GM18858 (cell line): ENCODE results near the gene CABCOCO1.

ENCODE experiments used
- ATAC-seq: cut with Tn5 transposase; IDR thresholded peaks from one replicate; pipeline ENCODE4 v1.9.1; 2021; ENCODE audit not compliant: unreplicated experiment

The CABCOCO1 gene

DNA sequence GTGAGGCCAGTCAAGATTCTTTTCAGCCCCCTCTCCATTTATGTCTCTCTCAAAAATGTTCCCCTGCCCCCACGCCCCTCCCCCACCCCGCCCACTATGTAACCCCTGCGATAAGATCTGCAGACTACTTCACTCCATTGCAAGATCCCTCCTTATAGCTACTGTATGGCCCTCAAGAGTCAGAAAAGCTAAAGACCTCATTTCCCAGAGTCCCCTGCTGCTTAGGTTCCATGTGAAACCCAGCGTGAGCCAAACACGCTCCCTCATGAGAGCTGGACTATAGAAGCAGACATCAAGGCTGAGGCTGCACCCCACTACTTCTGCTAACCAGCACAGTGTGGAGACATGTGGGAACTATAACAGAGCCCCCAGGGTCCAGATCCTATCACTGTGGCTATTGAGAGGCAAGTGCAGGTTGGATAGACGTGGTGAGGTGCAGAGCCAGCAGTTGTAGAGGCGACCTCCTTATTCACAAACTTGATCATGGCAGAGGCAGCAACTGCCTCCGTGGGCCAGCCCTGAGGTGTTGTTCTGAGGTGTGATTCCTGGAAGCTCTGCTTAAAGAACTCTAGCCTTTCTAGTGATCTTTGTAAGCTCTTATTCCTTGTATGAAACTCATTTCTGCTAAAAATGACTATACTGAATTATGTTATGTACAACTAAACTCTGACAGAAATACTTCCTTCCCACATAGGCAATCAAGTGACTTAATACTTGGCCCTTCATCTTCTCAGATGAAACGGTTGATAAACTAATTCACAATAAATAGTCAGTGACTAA is 121.8 kb downstream of the CABCOCO1 start:
- ATAC-seq = no peak

DNA sequence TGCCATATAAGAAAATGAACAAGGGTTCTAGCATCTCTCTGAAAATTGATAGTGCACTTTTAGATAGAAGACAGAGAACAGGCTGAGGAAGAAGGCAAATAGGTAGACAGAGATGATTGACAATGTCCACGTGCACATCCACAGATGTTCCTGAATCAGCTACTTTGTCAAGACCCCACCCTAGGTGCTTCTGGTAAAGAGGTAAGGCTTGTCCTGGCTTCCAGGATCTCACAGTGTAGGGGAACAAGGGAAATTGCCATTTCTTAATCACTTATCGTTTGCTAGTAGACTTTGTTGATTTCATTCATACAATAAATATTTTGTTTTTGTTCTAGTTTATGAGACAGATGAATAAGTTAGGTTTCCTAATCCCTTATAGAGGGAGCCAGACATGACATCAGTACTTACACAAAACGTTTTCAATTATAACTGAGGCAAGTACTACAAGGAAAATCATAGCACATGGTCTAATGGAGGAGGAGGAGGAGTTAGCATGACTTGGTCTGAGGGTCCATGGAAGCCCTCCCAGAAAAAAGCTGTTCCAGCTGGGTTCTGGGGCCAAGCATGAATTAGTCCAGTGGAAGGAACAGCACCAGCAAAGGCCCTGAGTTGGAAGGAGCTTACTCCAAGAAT is 122.9 kb downstream of the CABCOCO1 start:
- ATAC-seq = no peak

DNA sequence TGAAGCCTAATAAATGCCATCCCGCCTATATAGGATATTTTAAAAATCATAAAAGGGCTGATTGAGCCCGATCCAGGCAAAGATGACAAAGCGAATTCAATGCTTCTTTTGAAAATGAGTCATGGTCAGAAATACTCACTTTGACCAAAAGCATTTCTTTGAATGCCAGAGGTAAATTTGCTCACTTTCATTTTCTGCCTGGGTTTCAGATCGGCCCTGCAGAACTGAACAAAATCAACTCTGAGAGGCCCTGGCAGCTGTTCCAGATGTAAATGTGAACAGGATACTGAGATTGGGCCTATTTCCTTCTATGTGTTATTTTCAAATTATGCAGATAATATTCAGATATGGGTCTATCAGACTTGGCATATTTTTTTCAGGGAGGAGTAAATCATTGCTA is 124.0 kb downstream of the CABCOCO1 start:
- ATAC-seq = peak; percentile 99

DNA sequence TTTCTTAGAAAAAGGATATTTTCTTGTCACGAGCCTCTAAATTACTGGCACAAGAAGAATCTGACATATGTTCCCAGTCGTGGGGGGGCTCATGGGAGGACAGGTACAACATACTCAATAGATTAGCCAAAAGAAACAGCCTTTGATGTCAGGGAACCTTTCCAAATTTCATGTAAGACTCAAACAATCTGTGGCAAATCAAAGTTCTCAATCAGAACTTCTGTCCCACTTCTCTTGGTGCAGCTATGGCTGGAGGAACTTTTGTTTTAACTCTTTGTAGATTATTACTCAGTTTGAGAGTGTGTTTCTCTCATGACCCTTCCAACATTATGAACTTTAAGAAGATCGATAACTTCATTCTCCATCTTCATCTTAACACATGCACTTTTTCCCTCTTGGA is 124.4 kb downstream of the CABCOCO1 start:
- ATAC-seq = no peak

DNA sequence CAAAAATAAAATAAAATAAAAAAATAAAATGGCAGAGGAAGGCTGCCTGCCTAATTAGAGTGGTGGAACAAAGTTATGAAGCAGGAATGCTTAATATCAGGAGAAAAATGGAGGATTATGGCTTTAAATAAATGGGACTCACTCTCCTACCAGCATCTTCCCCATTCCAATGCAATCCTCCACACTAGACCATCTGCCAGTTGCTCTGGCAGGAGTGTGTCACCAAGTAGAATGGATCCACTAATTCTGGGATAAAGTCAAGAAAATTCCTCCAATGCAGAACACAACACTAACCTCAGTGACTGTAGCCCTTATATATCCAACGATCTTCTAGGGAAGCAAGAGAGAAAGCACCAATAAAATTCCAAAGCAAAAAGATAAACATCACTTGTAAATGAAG is 126.3 kb downstream of the CABCOCO1 start:
- ATAC-seq = no peak

DNA sequence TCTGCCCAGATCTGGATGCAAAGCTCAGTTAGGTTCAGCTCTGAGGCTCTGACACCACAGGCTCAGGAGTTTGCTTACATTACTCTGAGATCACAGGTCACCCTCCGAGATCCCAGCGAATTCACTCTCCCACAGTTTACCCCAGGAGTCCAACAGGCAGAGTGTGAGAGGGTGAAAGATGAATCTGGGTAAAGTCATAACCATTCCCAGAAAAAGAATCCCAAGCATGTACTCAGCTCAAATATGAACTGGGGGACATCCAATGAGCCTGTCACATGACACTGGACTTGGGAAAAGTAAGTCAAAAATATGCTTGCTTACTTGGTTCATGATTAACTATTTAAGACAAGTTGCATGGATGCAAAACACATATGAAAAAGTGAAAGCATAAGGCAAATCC is 128.5 kb downstream of the CABCOCO1 start:
- no peak for ATAC-seq

DNA sequence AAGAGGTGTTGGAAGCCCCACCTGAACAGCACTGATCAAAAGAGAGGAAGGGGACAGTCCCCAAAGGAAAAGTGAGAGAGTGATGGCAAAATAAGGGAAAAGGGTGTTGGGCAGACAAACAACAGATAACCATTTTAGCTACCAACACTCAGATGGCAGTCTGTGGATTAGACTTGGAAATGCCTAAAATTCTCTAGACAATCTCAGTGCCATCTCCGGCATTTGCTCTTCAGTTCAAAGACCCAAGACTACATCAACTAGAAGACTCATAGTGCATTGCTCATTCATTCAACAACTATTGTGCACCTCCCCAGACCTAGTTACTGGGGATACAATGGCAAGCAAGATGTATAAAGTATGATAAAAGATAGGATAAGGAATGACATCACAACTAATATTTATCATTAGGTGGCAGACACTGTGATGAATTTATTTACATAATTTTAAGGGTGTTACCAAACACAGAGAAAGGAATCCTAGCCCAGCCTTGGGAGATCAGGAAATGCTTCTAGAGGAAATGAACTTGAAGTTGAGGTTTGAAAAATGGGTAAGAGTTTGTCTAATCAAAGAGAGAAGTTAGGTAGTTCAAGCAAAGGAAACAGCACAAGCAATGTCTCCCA is 129.5 kb downstream of the CABCOCO1 start:
- ATAC-seq = no peak

DNA sequence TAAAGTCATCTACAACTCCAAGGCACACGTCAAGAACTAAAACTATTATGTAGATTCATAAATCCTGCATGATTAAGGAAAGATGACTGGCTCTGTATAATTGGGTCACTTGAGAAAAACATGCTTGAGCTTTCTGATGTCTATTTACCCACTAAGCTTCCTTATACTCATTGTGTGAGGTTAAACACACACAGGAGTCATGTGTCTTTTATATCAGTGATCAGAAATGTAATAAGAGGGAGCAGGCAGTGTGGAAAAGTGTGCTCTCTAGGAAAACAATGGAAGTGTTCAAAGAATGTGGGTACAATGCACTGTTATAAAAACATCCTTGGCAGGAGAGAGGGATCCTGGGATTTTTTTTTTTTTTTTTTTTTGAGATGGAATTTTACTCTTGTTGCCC is 130.2 kb downstream of the CABCOCO1 start:
- ATAC-seq = no peak

DNA sequence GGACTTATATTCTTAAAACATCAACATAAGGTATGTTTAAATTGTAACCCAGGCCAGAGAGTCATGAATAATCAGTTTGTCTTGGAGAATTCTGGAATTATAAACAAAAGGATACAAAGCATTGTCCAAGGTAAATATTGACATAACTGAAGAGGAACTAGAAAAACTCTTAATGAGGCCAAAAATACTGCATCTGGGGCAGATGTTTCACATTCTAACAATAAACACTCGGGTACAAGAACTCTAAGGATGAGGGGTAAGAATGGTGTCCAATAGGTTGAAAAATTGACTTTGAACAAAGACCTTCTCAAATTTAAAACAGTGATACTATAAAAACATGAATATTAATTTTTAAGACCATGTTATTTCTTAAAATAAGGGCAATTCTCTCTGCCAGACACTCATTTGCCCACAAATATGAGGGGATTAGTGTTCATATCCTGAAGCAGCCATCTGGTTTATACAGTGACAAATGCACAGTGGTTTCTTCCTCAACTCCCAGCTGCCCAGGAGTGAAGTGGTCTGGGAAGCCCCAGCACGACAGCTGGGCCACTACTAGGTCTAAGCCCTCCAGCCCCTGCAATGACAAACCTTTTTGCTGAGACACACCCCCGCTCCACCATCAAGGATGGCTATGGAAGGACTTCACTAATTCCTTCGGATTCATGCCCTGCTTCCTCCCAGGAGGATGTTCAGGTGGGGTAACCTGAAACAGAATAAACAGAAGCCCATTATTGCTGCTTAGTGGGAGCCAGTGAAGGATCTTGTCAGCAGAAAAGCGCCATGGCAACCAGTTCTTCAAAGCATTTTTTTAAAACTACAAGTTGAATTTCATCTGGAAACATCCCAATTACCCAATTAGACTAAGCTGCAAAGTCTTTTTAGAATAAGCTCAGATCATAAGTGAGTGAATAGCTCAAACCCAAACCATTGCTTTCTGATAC is 131.3 kb downstream of the CABCOCO1 start:
- ATAC-seq = no peak

DNA sequence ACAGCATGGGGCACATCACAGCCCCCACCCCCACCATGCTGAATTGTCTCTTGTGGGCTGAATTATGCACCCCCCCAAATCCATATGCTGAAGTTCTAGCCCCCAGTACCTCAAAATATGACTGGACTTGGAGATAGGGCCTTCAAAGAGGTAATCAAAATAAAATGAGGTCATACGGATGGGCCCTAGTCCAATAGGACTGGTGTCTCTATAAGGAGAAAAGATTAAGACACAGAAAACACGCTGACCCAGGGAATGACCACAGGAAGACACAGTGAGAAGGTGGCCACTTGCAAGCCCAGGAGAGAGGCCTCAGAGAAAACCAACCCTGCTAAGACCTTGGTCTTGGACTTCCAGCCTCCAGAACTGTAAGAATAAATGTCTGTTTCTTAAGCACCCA is 132.4 kb downstream of the CABCOCO1 start:
- ATAC-seq = no peak

DNA sequence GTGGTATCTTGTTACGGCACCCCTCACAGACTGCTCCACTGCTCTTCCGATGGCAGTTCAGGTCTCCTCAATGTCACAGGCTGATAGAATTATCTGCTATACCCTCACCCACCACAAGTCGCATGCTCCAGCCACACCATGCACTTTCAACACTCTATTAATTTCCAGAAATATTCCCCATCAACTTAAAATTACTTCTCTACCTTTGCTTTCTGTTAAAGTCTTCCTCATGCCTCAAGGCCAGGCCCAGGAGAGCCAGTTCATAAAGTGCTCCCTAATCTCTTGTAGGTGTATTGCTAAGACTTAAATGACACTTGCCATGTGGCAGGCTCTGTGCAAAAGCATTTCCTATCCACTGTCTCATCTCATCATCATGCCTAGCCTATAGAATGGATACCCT is 132.8 kb downstream of the CABCOCO1 start:
- ATAC-seq = no peak

DNA sequence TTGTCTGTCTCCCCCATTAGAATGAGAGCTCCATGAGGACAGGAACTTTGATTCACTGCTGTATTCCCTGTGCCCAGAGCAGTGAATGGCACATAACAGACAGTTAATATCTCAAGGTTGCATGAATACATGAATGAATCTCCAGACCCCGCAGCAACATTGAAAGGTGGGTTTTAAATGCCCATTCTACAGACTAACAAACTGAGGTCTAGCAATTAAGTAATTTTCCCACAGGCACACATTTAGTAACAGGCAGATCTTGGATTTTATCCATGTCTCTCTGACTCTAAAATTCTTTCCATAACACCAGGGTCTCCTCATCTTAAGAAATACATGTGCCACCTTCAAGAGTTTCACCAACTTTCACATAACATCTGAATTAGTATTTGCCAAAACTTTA is 134.1 kb downstream of the CABCOCO1 start:
- ATAC-seq = no peak

DNA sequence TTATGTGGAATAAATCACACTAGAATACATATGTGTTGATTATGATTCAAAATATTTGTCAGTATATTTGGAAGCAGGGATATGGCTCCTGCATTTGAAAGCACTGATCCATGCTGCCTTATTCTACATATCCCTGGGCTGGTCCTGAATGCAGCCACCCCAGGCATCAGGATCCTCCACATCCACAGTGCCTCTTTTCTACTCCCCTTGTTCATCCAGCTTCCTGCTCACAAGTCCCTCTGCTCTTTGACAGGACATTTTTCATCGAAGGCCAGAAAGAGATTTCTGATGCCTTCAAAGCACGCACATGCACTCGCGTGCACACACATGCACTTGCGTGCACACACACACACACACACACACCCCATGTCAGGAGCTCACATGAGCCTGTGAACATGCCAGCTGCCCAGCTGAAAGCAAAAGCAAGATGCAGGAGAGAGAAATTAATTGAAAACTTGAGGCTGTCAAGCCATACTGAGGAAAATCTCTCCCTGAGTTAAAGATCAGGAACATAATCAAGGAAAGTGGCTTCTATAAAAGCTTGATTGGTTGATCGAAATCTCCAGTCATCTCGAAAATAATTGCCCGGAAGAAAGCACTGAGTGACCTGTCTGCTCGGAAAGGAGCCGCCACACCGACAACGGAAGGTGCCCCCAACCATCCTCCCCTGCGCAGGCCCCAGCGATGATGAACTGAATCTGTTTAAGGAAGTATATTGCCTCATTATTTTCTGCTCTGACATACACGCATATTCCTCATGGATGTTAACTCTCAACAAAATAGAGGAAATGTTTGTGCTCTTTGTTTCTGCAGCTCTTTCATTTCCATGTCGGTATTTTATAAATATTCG is 134.8 kb downstream of the CABCOCO1 start:
- no peak for ATAC-seq

DNA sequence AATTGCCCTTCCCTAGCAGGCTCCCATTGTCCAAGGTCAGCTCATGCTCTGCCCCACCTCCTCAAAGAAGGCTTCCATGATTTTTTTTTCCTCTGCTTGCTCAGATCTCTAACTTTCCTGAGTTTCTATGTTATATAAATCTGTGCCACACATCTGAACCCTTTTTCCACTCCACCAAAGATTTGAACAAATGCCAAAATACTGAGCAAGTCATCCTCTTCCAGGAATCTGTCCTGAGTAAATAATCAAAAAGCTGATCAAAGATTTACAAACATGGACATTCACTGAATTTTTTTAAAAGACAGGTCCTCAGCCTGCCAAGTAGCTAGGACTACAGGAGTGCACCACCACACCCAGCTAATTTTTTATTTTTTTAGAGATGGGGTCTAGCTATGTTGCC is 136.0 kb downstream of the CABCOCO1 start:
- no peak for ATAC-seq

DNA sequence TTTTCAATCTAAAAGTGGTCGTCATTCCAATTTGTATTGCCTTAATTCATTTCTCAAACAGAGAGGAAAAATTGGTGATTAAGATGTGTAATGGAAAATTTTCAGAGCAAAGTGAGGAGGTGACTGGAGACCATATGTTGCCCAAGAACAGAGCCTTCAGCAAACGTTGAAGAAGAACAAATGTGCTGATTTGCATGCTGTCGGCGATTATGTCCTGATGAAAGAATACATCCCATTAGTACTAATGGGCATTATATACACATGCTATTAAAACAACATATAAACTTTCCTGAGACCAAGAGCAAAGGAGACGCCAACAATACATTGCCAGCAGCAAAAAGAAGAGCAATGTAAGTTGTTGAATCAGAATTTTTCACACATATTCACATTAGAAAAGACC is 138.8 kb downstream of the CABCOCO1 start:
- ATAC-seq = no peak

DNA sequence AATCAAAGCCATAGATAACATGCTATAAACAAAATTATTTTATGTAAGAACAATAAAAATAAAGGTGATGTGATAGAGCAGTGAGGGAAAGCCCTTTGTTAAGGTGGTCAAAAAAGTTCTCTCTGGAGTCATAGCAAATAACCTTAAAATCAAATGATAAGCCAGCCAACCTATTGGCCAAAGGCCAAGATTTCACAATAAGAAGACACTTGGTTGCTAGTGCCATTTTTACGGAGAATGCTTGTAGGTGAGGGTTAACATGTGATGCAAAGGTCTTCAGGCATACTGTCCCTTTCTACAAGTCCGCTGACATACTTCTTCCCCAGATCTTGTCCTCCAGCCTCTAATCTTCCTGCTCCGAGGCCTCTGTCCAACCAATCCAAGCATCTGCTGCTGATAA is 140.5 kb downstream of the CABCOCO1 start:
- ATAC-seq = no peak

DNA sequence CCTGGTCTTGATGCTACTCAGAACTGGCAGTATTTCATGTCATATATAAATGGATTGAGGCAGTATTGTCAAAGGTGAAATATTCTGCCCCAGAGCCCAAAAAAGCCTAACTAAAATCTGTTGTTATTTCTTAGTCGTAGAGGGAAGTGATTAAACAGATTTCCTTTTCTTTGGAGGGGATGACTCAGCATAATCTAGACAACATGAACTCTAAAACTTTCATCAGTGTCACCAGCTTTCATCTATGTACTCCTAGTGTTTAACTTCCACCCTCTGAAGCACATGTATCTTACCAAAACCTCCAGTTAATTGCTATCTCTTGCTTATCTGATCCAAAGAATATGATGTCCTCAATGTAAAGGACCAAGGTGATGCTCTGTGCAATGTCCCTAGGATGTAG is 141.7 kb downstream of the CABCOCO1 start:
- ATAC-seq = no peak

DNA sequence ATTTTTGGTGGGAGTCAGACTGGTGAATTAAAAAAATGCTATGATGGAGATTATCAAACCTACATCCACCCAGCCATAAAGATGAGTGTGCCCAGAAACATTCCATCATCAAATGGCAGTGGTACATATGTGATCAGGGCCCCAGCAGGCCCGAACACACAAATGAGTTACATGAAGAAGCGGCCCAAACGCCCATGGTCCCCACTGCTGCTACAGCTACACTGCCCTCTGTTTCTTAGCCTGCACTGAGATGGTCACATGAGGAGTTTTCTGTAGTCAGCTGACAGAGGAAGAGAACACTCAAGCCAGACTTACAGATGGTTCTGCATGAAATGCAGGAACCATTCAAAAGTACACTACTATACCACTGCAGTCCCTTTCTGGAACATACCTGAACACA is 142.4 kb downstream of the CABCOCO1 start:
- ATAC-seq = no peak

DNA sequence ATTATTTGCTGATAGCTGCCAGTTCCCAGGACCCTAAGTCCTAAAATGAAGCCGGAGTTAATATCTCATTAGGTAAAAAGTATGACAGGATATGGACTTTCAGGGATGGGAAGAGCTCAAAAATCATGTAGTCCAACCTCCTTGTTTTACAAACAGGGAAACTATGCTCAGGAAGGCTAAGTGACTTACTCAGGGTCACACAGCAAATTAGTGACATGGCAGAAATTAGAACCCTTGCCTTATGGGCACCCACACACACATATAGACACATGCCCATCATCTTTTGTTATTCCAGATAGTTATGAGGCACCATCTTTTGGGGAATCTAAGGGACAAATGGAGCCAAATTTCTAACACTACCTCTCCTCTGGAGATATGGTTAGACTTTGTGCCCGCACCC is 147.5 kb downstream of the CABCOCO1 start:
- ATAC-seq = no peak

DNA sequence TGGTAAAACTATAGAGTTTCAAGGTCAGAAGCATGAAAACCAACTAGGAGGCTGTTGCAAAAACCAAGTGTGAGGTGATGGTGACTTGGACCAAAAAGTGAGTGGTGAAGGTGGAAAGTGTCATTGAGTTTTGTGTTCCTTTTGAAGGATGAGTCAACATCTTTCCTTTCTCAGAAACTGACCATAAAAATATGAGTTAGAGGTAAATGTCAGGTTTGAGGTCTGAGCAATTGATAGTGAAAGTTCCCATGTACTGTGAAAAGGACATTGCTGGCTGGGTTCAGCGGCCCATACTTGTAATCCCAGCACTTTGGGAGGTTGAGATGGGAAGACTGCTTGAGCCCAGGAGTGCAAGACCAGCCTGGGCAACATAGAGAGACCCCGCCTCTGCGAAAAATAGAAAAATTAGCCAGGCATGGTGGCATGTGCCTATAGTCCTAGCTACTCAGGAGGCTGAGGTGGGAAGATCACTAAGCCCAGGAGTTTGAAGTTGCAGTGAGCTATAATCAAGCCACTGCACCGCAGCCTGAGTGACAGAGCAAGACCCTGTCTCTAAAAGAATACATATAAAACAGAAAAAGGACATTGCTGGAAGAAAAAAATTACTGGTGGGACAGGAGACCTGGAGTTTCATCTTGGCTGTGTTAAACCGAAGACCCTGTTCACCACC is 149.5 kb downstream of the CABCOCO1 start:
- ATAC-seq = no peak
